HG02623 (cell line): Measurements from ENCODE around the gene USP6.
"Not testable (repeated sequence)": the region's sequence is repeated elsewhere in the genome, so short reads cannot be mapped to it uniquely, and the experiment has no call there.

ENCODE experiments used
- ATAC-seq: cut with Tn5 transposase; IDR thresholded peaks from one replicate; pipeline ENCODE4 v1.9.1; 2021; ENCODE audit warnings: moderate library complexity; ENCODE audit not compliant: unreplicated experiment

Gene USP6

DNA sequence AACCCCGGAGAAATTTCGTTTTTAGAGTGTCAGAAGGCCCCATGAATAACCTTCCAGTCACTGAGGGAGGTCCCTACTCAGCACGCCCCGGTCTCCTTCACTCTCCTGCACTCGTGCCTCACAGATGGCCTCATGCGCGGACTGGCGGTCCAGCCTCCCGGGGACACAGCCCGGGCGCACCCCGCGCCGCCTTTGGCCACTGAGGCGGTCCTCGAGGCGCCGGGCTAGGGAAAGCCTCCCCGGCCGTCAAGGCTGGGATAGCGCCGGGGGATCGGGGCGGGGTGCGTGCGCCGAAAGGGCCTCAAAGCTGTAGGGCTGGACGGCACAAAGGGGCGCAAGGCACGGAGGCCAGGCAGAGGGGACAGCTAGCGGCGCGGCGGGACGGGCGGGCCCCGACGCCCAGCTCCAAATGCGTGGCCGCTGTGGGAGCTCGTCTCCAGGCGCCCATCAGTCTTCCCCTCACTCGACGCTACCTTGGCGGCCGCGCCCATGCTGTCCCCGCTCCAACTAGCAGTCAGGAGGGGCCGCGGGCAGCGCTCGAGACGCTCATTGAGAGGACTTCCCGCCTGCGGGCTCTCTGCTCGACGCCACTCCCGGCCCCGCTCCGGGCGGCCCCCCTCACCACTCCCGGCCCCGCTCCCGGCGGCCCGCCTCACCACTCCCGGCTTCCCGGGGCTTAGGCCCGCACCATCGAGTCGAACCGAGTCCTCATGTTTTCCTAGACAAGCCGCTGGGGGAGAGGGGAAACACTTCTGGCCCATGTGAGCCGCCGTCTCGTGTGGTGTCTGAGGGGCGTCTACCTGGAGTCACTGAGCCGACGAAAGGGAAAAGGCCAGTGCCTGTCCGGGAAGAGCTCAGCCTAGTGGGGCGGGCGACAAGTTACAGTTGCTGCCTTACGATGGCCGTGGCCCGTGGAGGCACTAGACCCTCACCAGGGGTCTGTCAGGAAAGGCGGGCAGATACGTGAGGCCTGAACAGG, at the start of gene USP6:
Gene USP6 (plus strand): TSS at position 360 of the 979 bp plus-strand sequence. CDS start 14,336 bp downstream, outside the sequence.
- ATAC-seq = no peak

DNA sequence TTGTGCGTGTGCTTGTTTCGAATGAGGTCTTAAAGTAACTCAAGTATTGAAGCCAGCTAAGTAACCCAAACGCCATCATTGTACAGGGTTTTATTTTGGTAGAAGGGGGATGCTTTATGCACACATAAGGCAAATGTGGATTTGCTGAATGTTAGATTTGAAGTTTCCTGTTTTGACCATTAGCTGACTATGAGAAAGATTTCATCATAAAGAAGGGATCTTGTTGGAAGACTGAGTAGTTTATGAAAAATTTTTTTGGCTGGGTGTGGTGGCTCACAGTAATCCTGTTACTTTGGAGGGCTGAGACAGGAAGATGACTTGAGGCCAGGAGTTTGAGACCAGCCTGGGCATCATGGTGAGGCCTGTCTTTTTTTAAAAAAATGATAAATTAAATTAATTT, 47.6 kb upstream of the USP6 start:
- ATAC-seq = no peak

DNA sequence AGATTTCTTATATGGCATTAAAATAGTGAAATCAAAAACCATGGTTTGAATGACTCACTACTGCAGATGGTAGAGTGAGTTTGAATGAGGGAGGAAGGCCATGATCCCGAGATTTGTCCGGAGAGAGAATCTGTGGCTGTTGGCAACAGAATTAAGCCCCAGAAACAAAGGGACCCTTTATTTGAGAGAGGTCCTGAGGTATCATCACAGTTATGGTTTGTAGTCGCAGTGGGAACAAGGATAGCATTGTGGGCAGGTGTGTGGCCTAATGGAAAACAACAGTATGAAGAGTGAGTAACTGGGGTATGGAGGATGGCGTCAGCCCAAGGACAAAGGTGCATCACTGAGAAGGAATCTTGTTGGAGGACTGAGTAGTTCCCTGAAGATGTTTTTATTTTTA, 46.1 kb upstream of the USP6 start:
- no peak for ATAC-seq

DNA sequence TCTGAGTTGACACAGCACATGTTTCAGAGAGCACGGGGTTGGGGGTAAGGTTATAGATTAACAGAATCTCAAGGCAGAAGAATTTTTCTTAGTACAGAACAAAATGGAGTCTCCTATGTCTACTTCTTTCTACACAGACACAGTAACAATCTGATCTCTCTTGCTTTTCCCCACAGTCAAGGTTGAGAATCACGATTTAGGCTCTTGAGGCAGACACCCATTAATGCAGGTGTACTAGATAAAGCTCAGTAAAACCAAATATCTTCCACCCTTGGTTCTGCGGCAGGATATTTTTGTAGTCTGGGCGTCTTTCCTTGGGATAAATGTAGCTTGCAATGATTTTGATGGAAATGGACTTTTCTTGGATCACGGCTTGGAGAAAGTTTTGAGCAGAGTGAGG, 40.4 kb upstream of the USP6 start:
- ATAC-seq = not testable (repeated sequence)

DNA sequence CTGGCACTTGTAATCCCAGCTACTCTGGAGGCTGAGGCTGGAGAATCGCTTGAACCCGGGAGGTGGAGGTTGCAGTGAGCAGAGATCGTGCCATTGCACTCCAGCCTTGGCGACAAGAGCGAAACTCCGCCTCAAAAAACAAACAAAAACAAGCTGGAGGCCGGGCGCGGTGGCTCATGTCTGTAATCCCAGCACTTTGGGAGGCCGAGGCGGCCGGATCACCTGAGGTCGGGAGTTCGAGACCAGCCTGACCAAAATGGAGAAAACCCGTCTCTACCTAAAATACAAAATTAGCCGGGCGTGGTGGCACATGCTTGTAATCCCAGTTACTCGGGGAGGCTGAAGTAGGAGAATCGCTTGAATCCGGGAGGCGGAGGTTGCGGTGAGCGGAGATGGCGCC, 38.6 kb upstream of the USP6 start:
- ATAC-seq = not testable (repeated sequence)

DNA sequence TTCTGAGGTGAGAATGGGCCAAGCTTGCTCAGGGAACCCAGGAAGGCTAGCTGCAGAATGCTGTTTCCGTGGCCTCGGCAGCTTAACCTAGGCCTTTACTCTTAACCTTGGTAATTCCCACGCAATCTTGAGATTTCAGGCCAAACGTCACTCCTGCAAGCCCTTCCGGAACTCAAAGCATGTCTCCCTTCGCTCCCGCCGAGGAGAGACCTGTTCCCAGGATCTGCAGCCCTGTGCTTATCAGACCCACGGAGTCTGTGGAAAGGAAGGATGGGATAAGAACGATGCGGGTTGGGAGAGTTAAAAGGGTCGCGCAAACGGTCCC, 38.1 kb upstream of the USP6 start:
- no peak for ATAC-seq

DNA sequence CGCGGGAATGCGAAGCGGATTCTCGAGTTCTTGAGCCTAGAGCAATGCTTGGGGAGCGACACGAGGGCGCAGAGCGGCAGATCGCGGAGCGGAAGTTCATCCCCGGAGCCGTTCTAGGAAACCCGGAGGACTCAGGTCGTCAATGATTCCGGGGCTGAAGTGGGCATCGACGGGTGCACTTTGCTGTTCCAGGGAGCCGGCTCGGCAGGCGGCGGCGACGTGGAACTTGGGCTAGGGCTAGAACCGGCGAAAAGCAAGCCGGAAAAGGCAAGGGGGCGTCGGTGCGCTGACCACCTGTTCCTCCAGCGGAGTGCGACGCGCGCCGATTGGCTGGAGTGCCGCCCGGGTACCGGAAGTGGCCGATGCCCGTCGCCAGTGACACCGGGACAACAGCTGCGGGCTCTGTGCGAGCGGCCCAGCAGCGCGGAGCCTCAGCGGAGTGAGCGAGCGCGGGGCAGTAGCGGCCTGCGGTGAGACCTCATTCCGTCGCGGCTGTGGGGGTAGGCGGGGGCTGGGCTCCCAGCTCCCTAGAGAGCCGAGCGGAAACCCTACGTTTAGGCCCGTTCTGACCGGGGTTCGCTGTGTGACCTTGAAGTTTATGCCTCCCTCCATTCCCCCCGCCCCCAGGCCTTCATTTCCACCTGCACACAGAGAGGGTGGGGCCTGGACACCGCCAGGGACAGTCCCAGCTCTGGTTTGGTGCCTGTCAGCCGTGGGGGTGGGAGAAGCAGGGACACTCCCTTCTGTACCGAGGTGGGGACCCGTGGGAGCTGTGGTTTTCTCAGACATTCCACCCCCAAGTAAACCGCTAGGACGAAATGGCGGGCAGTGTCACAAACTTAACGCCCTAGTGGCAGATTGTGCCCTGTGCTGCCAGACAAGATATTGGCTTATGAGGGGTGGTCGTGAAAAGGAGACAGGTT, 37.5 kb upstream of the USP6 start, which contains the start of gene ZFP3:
Gene ZFP3 (plus strand): TSS at position 362 of the 923 bp plus-strand sequence. CDS start 13,038 bp downstream, outside the sequence.
- peak; percentile 74 for ATAC-seq

DNA sequence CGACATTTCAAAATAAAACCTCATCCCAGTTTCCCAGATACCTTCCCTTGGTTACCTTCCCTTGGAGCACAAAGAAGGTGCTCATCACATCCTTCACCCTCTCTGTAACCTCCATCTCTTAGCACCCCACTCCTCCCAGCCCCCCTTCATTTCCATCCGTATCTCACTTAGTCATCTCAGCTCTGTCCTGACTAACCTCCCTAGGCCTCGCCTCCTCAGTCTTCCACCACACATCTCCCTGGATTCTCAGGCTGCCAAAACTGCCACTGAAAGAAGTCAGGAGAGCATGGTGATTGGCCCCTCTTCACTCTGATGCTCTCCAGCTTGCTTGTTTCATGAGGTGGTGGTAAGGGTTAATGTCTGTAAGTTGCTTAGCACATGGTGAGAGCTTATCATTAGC, 35.2 kb upstream of the USP6 start:
- no peak for ATAC-seq

DNA sequence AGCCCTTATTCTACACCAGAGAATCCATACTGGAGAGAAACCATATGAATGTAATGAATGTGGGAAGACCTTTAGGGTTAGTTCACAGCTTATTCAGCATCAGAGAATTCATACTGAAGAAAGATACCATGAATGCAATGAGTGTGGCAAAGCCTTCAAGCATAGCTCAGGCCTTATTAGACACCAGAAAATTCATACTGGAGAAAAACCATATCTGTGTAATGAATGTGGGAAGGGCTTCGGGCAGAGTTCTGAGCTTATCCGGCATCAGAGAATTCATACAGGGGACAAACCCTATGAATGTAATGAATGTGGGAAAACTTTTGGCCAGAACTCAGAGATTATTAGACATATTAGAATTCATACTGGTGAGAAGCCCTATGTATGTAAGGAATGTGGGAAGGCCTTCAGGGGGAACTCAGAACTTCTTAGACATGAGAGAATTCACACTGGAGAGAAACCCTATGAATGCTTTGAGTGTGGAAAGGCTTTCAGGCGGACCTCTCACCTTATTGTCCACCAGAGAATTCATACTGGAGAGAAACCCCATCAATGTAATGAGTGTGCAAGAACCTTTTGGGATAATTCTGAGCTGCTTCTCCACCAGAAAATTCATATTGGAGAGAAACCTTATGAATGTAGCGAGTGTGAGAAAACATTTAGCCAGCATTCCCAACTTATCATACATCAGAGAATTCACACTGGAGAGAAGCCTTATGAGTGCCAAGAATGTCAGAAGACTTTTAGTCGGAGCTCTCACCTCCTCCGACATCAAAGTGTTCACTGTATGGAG, 23.4 kb upstream of the USP6 start:
- no peak for ATAC-seq

DNA sequence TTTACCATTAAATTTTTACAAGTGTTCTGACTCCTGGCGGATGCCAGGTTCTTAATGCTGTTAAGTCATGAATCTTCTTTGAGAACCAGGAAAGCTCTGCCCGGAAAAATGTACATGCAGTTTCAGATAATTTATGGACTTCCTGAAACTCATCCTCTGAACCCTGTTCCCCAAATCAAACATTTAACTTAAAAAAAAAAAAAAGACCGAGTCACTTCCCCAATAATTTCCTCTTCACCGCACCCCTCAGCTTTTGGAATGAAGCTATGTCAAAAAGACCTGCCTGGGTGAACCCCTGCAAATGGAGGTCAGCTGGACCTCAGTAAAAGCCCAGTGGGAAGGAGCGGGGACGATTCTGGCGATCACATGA, 19.1 kb upstream of the USP6 start:
- ATAC-seq = no peak

DNA sequence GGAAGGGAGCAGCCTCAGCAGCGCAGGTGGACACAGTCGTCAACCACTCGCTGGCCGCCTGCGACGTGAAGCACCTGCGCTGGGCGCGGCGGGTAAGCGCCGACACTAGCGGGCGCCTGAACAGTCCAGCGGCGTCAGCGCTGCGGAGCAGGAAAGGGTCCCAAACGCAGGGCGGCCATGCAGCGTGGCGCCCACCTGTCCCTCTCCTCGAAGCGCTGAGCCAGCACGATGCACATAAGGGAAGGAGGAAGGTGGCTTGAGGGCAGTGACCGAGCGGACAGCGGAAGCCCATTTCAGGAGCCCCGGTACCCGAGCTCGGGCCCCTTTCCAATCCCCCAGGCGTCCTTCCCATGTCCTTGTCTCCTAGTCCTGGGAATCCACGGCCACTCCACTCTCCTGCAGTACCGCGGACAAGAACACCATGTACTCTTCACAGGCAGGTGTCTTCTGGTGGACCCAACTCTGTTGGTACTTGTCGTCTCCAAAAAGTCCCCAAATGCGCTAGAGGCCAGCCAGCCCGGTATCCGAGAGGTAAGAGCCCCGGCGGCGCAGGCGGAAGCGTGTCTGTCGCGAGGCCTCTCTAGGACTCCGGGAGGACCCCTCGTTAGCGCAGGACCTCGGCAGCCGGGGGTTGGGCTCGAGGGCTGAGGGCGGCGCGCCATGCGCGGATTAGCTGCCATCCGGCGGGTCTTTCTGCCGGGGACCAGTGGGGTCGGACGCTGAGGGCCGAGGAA, 18.6 kb upstream of the USP6 start:
- no peak for ATAC-seq

DNA sequence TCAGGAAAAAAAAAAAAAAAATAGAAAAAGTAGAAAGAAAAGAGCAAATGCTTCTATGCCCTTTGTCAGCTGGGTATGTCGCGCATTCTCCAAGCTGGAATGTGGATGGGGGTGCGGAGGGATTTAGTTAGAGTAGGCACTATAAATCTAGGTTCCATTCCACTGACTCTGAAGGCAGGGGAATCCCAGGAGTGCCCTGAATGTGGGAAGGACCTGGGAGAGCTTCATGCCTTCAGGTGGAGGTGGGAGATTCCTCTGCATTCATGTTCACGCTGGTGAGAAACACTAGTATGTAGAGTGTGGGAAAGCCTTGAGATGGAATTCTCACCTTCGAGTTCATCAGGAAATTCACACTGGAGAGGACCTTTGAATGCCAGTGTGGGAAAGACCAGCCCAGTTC, 16.6 kb upstream of the USP6 start:
- ATAC-seq = no peak

DNA sequence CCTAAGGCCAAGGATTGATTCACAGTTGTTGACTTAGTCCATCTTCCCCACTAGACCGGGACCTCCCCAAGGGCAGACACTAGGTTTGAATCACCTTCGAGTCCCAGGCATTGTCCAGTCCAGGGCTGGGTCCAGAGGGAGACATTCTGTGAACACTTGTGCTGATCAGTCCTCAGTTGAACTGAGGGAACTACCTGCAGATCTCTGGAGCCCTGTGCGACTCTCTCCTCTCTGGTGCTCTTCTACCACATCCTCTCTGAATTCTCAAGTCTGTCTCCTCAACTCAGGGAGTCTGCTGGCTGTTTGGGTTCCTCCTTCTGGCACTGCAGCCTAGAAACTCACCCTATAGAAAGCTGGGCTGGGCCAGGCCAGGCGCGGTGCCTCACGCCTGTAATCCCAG, 15.0 kb upstream of the USP6 start:
- ATAC-seq = no peak

DNA sequence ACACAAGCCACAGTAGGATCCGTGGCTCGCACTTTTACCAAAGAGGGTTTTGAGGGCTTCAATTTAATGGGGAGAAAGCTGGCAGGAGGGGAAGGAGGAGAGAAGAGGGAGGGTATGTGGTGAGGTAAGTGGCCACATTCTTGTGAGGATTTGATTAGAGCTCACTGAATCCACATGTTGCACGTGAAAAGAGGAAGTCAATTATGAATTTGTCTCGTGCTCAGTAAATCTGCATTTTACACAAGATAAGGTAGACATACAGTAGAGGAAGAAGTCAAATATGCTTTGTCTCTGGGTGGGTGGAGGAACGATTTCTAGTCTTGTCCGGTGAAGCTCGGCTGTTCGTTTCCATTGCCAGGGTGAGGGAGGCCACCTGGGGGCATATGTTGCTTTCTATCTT, 5.0 kb upstream of the USP6 start:
- no peak for ATAC-seq

DNA sequence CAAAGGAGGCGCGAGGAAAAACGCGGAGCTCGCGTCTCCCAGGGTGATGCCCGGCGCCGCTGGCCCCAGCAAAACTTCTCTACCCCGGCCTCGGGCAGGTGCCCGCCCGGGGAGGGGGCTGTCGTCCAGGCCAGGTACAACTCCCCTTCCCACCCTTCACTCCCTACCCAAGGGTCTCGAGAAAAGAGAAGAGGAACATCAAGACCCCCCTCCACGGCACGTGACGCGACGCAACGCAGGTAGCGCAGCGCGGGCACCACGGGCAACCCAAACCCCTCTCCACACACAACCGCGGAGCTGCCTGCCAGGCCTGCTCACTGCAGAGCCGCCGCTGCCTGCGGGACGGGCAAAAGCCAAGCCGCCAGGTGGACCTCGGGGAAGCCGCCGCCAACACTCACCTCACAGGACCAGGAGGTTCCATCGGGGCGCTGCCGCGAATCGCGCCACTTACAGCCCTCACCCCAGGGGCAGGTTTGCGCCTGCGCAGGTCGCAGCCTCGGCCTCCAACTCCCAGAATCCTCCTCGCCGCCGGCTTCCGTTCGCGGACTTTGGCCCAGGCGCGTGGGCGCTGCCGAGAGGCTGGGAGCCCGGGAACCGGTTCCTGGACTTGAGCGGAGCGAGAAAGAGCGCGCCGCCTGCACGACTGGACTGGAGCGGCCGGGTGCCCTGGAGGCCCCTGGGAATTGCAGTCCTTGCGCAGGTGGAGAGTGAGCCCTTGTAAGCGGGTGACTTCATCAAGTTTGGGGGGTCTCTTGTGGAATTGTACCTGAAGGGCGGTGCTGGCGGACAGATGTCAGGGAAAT, 4.2 kb upstream of the USP6 start, which contains the start of gene ZNF232:
Gene ZNF232 (minus strand): TSS at position 477 of the 803 bp plus-strand sequence. CDS start 56 bp downstream, at position 421.
- ATAC-seq = peak; percentile 77

DNA sequence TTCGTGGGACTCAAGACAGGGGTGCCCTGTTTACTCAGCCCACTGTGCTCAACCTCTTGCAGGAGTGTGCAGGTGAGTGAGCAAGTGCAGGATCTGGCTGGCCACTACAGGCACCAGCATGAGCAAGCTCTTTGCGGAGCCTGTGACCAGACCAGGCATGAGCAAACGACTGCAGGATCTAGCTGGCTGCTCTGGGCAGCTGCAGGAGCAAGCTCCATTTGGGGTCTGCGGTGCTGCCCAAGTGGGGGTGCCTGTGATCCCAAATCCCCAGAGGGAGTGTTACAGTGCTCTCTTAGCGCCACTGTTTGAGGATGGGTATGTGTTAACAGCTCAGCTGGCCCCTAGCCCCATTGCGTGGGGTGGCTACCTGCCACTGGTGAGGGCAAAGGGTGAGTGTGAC, 2.4 kb downstream of the USP6 start:
- no peak for ATAC-seq

DNA sequence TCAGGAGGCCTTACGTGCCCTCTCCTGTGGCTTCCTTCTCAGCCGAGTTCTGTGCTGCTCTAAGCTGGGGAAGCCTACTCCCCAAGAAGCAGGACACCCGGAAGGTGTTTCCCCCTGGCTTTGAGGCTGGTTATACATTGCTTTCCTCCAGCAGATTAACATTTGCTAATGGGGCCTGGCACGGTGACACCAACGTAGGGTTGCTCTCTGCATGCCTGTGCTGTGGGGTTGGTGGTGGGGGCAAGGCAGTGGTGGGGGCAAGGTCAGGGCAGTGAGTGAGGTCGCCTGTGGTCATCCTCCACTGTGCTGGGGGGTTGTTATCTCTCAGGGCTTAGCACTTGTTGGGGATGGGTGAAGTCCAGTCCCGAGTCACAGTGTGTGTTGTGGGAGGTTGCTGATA, 4.2 kb downstream of the USP6 start:
- ATAC-seq = no peak

DNA sequence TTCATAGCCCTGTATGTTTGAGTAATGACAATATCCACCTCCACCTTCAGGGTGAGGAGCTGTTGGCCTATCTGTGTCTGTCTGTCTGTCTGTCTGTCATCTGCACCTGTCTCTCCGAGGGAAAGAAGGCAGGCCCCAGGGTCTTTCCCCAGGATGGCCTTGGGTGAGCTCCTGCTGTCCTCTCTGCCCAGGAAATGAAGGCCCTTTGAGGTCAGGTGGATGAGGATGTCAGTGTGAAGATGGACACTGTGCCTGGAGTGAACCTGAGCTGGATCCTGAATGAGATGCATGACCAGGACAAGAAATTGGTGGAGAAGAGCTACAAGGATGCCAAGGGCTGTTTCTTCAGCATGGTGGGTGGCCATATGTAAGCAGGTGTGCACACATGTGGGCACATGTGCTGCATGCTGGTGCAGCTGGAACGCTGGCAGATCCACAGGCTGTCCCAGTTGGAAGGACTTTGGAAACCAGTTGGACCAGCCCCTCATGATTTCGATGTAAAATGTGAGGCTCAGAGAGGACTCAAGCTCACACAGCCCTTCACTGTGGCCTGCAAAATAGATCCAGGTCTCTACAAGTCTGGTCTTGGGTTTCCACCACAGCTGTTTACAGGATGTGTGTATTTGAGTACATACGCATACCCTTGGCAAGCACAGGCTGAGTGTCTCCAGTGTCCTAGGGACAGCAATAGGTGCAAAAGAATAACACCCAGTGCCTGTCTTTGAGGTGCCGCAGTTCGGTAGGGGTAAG, 4.8 kb downstream of the USP6 start:
- not testable (repeated sequence) for ATAC-seq
